K562 (cell line): ENCODE results near the gene IQGAP3. TPM values are rescaled to one million over a fixed set of nuclear protein-coding genes. Genes with fewer than 3 reads are reported as not detected.

Source experiments
- ATAC-seq: fragments of 200-7000 bp; cut with Tn5 transposase; 3 replicates; pipeline ENCODE4 v1.9.1; 2020; ENCODE audit warnings: moderate library complexity
- BruUV-seq: library from RNA; stranded (reverse); fragments of 400-500 nt; replicated peaks from 2 replicates; lab custom pipeline; 2021; lab: Mats Ljungman, UMichigan
- CTCF ChIA-PET: fragments of 300-600 bp; formaldehyde crosslinking; extraction: SDS; loops from one replicate; lab custom pipeline; 2021; ENCODE audit warnings: low intra/inter-chr PET ratio; lab: Yijun Ruan, JAX
- POLR2A ChIA-PET: fragments of 300-600, 350-650 bp; sonication (Branson Sonifier 250); formaldehyde crosslinking; extraction: SDS; loops from one replicate; lab custom pipeline; 2021; ENCODE audit warnings: antibody characterized with exemption, inconsistent platforms; lab: Yijun Ruan, JAX
- DNase-seq, 4 experiments: peaks; one replicate each; pipeline versions ENCODE4 v3.0.0 to v3.0.0-alpha.2; 2011 to 2018; ENCODE audit warnings: low spot score in 3 of 4, mixed read lengths in 3 of 4; ENCODE audit errors: extremely low read depth in 1 of 4
- FAIRE-seq: peaks from 2 replicates; lab custom pipeline; 2011; peaks lifted over from hg19 to GRCh38; lab: Jason Lieb, UNC
- H2AFZ ChIP-seq: 2 replicates; pipeline ENCODE4 v1.6.0; 2011; ENCODE audit warnings: low read depth, low read length, control low read depth, inconsistent platforms
- H3K27ac ChIP-seq: fragments of 200-600 bp; 3 replicates; pipeline ENCODE4 v1.8.0; 2011; ENCODE audit warnings: low read depth, mild to moderate bottlenecking, control low read depth, inconsistent platforms, low read length, moderate library complexity, mixed read lengths; ENCODE audit errors: extremely low read depth
- H3K27me3 ChIP-seq, 2 experiments: fragments of 300-600 bp in 1 of 2; 2 replicates in 1 of 2; 3 replicates in 1 of 2; pipeline versions ENCODE4 v1.6.0 to v1.8.0; 2011; ENCODE audit warnings: inconsistent platforms in 2 of 2, low read length in 2 of 2, mild to moderate bottlenecking in 1 of 2, mixed read lengths in 1 of 2, moderate library complexity in 1 of 2; ENCODE audit not compliant: control insufficient read depth in 2 of 2, insufficient read depth in 2 of 2
- H3K36me3 ChIP-seq: fragments of 300-600 bp; 3 replicates; pipeline ENCODE4 v1.8.0; 2011; ENCODE audit warnings: mild to moderate bottlenecking, low read length, inconsistent platforms; ENCODE audit not compliant: control insufficient read depth, insufficient read depth
- H3K4me1 ChIP-seq, 2 experiments: fragments of 200-600 bp in 1 of 2; replicated peaks in 1 of 2; 2 replicates in 1 of 2; 3 replicates in 1 of 2; pipeline versions ENCODE4 v1.5.1 to v1.8.0; 2011; ENCODE audit warnings: inconsistent platforms in 2 of 2, low read length in 2 of 2, mild to moderate bottlenecking in 1 of 2, mixed read lengths in 1 of 2, moderate library complexity in 1 of 2; ENCODE audit not compliant: control insufficient read depth in 2 of 2, insufficient read depth in 2 of 2
- H3K4me2 ChIP-seq: 2 replicates; pipeline ENCODE4 v1.6.1; 2011; ENCODE audit warnings: low read length, control low read depth, inconsistent platforms, mixed read lengths; ENCODE audit not compliant: insufficient read depth
- H3K4me3 ChIP-seq: fragments of 200-600 bp; sonication (generic), shearing (Covaris generic); 2 replicates; pipeline ENCODE4 v1.5.1; 2016; ENCODE audit warnings: control low read depth, inconsistent platforms
- H3K79me2 ChIP-seq: fragments of 200-600 bp; 3 replicates; pipeline ENCODE4 v1.8.0; 2011; ENCODE audit warnings: low read length, inconsistent platforms; ENCODE audit not compliant: control insufficient read depth, insufficient read depth
- H3K9ac ChIP-seq, 2 experiments: 2 replicates each; pipeline versions ENCODE4 v1.6.0 to v1.6.1; 2011; ENCODE audit warnings: low read depth in 2 of 2, low read length in 2 of 2, control low read depth in 1 of 2, inconsistent platforms in 1 of 2, mild to moderate bottlenecking in 1 of 2, mixed read lengths in 1 of 2; ENCODE audit not compliant: insufficient read depth in 1 of 2
- H3K9me1 ChIP-seq: one replicate; pipeline ENCODE4 v1.6.0; 2011; ENCODE audit warnings: inconsistent platforms, mild to moderate bottlenecking, low read length, moderate library complexity; ENCODE audit not compliant: control insufficient read depth, insufficient read depth
- H3K9me3 ChIP-seq: replicated peaks from 2 replicates; pipeline ENCODE4 v1.5.1; 2011; ENCODE audit warnings: low read depth, low read length, inconsistent platforms; ENCODE audit not compliant: control insufficient read depth, insufficient read depth
- H4K20me1 ChIP-seq: replicated peaks from 2 replicates; pipeline ENCODE4 v1.6.1; 2011; ENCODE audit warnings: low read length, inconsistent platforms, mixed read lengths; ENCODE audit not compliant: control insufficient read depth, insufficient read depth
- BRF1 ChIP-seq: IDR thresholded peaks from 3 replicates; pipeline ENCODE4 v1.6.1; 2011; ENCODE audit warnings: borderline replicate concordance, mild to moderate bottlenecking; ENCODE audit not compliant: insufficient read length; ENCODE audit errors: extremely low read depth
- ETV6 ChIP-seq, 3 experiments: fragments of 150-350 bp in 1 of 3; sonication (generic) in 1 of 3; formaldehyde crosslinking in 1 of 3; IDR thresholded peaks; 2 replicates each; pipeline versions ENCODE4 v1.6.1 to v1.8.0; 2014 to 2022; ENCODE audit warnings: borderline replicate concordance in 2 of 3, low read depth in 2 of 3, antibody characterized with exemption in 1 of 3, low read length in 1 of 3, mild to moderate bottlenecking in 1 of 3, missing genetic modification reagents in 1 of 3
- MAX ChIP-seq: sonication (generic); formaldehyde crosslinking; IDR thresholded peaks from 2 replicates; pipeline ENCODE4 v1.9.0; 2022; ENCODE audit warnings: mild to moderate bottlenecking, missing genetic modification reagents
- THRA ChIP-seq: fragments of 450-650 bp; IDR thresholded peaks from 2 replicates; pipeline ENCODE4 v1.6.1; 2017; ENCODE audit warnings: mild to moderate bottlenecking, moderate library complexity
- WGBS: fragments of 100-300 bp; shearing (Covaris generic); methylation state at CpG from one replicate; pipeline ENCODE4 v1.1.6; 2016; ENCODE audit warnings: low coverage, mixed read lengths; ENCODE audit not compliant: insufficient coverage; ENCODE audit errors: missing lambda C conversion rate; 5-methylcytosine and 5-hydroxymethylcytosine counted together
- in situ Hi-C: fragments of 300-500 bp; cut with MboI; formaldehyde crosslinking; loops from 4 replicates; pipeline ENCODE4 v1.15.0; 2018; ENCODE audit warnings: inconsistent platforms, mixed read lengths
- intact Hi-C: fragments of 100-400 bp; cut with micrococcal nuclease; formaldehyde crosslinking; loops from 2 replicates; pipeline ENCODE4 v1.14.2; 2022
- polyA plus RNA-seq, 8 experiments: library from polyadenylated mRNA; depleted of rRNA in 4 of 8; stranded (reverse) in 5 of 8; unstranded in 3 of 8; fragments of >200 nt; fragmentation: Nextera tagmentation in 2 of 8; fragmentation: Illumina TruSeq in 1 of 8; extraction: Ambion mirVana in 2 of 8; extraction: Trizol in 1 of 8; gene quantifications; 2 replicates each; pipeline versions ENCODE4 v1.2.1 to v1.2.3, GENCODE V29; 2011 to 2014; ENCODE audit warnings: inconsistent platforms in 1 of 8, missing spikeins in 1 of 8
- total RNA-seq, 7 experiments: library from RNA; depleted of rRNA in 6 of 7; stranded (reverse); fragments of >200 nt in 6 of 7; fragmentation: Illumina TruSeq in 2 of 7; extraction: Trizol in 2 of 7; gene quantifications; 2 replicates each; pipeline versions ENCODE4 v1.2.1 to v1.2.3, GENCODE V29; 2011 to 2021; ENCODE audit warnings: low replicate concordance in 1 of 7
- TF ChIP-seq, protein P1 (sequence below), 2 experiments: fragments of 450-650 bp; IDR thresholded peaks; 2 replicates each; pipeline ENCODE4 v1.6.1; 2016
- TF ChIP-seq, protein P2 (sequence below): fragments of 450-650 bp; IDR thresholded peaks from 2 replicates; pipeline ENCODE4 v1.6.1; 2016; ENCODE audit warnings: borderline replicate concordance

The IQGAP3 gene
- total and polyA plus RNA-seq, 9 of the 15 experiments (the other 6 are each of a cell fraction or from before 2014, with no cell fraction given): 1.4 to 16.6 (median 11.9) TPM

GRCh38 chr1:156485984-156486383, 86.4 kb downstream of the IQGAP3 start:
- no peak overlapping the region for H3K9ac ChIP-seq
- peaks cover 22% of the 10 kb centered on the region for H3K36me3 ChIP-seq
- DNase-seq (no peak), FAIRE-seq (no peak), ATAC-seq (no peak)
- H3K4me2 ChIP-seq: no peak overlapping the region
- CTCF ChIA-PET: no interaction called here
- POLR2A ChIA-PET: interaction anchor here (1.6 to 7.3 kb wide), 2 partner anchors 15 kb away, joined by 5 to 62 read pairs; partner anchors contain the start of gene MEF2D
- TF ChIP-seq ETV6 (IDR thresholded peaks at IDR 0.05; ENCODE audit: borderline replicate concordance in 1 of 2, low read depth in 2 of 2, low read length in 1 of 2): no peak
- no peak for TF ChIP-seq ETV6 (CRISPR knock-in tag; IDR thresholded peaks at IDR 0.05; ENCODE audit: borderline replicate concordance)
- TF ChIP-seq BRF1: no peak
- TF ChIP-seq, protein P1, sequence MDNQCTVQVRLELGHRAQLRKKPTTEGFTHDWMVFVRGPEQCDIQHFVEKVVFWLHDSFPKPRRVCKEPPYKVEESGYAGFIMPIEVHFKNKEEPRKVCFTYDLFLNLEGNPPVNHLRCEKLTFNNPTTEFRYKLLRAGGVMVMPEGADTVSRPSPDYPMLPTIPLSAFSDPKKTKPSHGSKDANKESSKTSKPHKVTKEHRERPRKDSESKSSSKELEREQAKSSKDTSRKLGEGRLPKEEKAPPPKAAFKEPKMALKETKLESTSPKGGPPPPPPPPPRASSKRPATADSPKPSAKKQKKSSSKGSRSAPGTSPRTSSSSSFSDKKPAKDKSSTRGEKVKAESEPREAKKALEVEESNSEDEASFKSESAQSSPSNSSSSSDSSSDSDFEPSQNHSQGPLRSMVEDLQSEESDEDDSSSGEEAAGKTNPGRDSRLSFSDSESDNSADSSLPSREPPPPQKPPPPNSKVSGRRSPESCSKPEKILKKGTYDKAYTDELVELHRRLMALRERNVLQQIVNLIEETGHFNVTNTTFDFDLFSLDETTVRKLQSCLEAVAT (IDR thresholded peaks at IDR 0.05): no peak
- 0 out of 2 replicates have a peak, but pooled peaks have one; percentile 12 for TF ChIP-seq MAX
- TF ChIP-seq, protein P2, sequence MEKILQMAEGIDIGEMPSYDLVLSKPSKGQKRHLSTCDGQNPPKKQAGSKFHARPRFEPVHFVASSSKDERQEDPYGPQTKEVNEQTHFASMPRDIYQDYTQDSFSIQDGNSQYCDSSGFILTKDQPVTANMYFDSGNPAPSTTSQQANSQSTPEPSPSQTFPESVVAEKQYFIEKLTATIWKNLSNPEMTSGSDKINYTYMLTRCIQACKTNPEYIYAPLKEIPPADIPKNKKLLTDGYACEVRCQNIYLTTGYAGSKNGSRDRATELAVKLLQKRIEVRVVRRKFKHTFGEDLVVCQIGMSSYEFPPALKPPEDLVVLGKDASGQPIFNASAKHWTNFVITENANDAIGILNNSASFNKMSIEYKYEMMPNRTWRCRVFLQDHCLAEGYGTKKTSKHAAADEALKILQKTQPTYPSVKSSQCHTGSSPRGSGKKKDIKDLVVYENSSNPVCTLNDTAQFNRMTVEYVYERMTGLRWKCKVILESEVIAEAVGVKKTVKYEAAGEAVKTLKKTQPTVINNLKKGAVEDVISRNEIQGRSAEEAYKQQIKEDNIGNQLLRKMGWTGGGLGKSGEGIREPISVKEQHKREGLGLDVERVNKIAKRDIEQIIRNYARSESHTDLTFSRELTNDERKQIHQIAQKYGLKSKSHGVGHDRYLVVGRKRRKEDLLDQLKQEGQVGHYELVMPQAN: no peak
- TF ChIP-seq THRA: no peak
- intact Hi-C loops: loop anchor here (10.0 kb wide), 1 partner anchor 59 kb away; no protein-coding TSS in a partner anchor
- in situ Hi-C loops: no loop called here
- peaks cover 32% of the 10 kb centered on the region for H4K20me1 ChIP-seq
- H3K9me3 ChIP-seq: no peaks in the 10 kb centered on the region
- H3K27me3 ChIP-seq: no peaks in the 10 kb centered on the region
- no peak overlapping the region for H2AFZ ChIP-seq
- 69% methylated on average over 3 of the region's 3 CpGs for WGBS
- peaks cover 6% of the 10 kb centered on the region for H3K9me1 ChIP-seq
- H3K79me2 ChIP-seq: peaks cover 45% of the 10 kb centered on the region
- no peak overlapping the region for H3K27ac ChIP-seq
- H3K4me3 ChIP-seq: no peak overlapping the region
- peaks cover 28% of the 10 kb centered on the region in 2 experiments for H3K4me1 ChIP-seq
- no TSS peak for BruUV-seq
